ENCODE measurements around the gene GVQW3. TPM values are rescaled to one million over a fixed set of nuclear protein-coding genes. Genes with fewer than 3 reads are reported as not detected.
A peak's percentile ranks its signal among the peaks of the same experiment; 100 is the strongest.

GVQW3 gene
- total and polyA plus RNA-seq, 2 of the 13 experiments (the other 11 are each of a cell fraction or from before 2014, with no cell fraction given), result 5.0 to 5.6 TPM

DNA sequence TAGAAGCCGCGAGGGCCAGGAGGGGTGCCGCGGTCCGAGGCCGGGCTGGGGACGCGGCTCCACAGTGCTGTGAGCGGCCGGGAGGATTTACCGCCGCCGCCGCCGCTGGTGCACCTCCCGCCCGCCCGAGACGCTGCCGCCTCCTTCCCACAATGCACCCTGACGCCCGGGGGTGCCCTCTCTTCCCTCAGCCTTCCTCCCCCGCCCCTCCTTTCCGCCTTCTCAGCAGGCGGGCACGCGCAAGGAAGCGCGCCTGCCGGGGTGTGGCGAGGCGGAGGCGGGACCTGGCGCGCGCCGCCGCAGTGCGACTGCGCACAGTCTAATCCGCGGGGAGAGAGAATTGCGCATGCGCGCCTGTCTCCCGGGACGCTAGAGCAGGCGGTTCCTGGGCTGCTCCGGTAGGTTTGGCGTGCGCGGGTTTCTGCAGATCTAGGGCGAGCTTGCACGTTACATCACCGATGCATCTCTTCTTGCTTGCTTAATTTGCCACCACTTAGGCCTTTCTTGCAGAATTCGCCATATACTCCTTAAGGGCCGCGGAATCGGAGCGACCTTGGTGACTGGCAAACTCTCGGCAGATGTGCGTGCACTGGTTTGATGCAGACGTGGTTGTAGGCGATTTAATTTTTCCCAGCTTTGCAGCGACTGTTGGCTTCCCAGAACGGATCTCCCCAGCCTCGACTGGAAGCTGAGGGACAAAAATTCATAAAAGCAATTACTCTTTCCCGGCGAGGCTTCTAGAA is at the start of gene GVQW3, which contains the start of gene THAP12 (continued):
- TF ChIP-seq TBX3 (IDR thresholded peaks at IDR 0.05; ENCODE audit: borderline replicate concordance), result no peak
- TF ChIP-seq PITX1 (CRISPR knock-in tag; IDR thresholded peaks at IDR 0.05), result 0 out of 2 replicates have a peak, but pooled peaks have one; percentile 24
- no peak for TF ChIP-seq CHD2 (IDR thresholded peaks at IDR 0.05; ENCODE audit: low read depth, low read length)
- TF ChIP-seq ZNF570 (CRISPR knock-in tag; IDR thresholded peaks at IDR 0.05; ENCODE audit: borderline replicate concordance), result no peak
- TF ChIP-seq, protein P1, sequence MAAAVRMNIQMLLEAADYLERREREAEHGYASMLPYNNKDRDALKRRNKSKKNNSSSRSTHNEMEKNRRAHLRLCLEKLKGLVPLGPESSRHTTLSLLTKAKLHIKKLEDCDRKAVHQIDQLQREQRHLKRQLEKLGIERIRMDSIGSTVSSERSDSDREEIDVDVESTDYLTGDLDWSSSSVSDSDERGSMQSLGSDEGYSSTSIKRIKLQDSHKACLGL (CRISPR knock-in tag; IDR thresholded peaks at IDR 0.05), result no peak
- no peak for TF ChIP-seq ZKSCAN1 (IDR thresholded peaks at IDR 0.05; ENCODE audit: low read length)
- TF ChIP-seq ZSCAN20 (CRISPR knock-in tag; IDR thresholded peaks at IDR 0.05; ENCODE audit: borderline replicate concordance), result no peak; the same call in 1 of the 2 replicates
- TF ChIP-seq ZNF768 (CRISPR knock-in tag; IDR thresholded peaks at IDR 0.05), result no peak
- TF ChIP-seq ONECUT2 (CRISPR knock-in tag; IDR thresholded peaks at IDR 0.05), result no peak
- no peak for TF ChIP-seq ZNF766 (CRISPR knock-in tag; IDR thresholded peaks at IDR 0.05; ENCODE audit: borderline replicate concordance)
- no peak for TF ChIP-seq SP1 (IDR thresholded peaks at IDR 0.05)
- peak; percentile 79 for TF ChIP-seq SP1 (CRISPR knock-in tag; IDR thresholded peaks at IDR 0.05)
- TF ChIP-seq SRSF1 (optimal IDR thresholded peaks at IDR 0.05; ENCODE audit: low read depth, low read length), result peak; percentile 11
- no peak for TF ChIP-seq FOXM1 (CRISPR knock-in tag; IDR thresholded peaks at IDR 0.05)
- TF ChIP-seq, protein P2, sequence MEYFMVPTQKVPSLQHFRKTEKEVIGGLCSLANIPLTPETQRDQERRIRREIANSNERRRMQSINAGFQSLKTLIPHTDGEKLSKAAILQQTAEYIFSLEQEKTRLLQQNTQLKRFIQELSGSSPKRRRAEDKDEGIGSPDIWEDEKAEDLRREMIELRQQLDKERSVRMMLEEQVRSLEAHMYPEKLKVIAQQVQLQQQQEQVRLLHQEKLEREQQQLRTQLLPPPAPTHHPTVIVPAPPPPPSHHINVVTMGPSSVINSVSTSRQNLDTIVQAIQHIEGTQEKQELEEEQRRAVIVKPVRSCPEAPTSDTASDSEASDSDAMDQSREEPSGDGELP (IDR thresholded peaks at IDR 0.05; ENCODE audit: borderline replicate concordance, low read depth), result no peak
- no peak for TF ChIP-seq ZNF674 (CRISPR knock-in tag; IDR thresholded peaks at IDR 0.05; ENCODE audit: low read depth)
- TF ChIP-seq ZBTB3 (CRISPR knock-in tag; IDR thresholded peaks at IDR 0.05; ENCODE audit: borderline replicate concordance, low read depth), result no peak
- TF ChIP-seq JUN (CRISPR knock-in tag; IDR thresholded peaks at IDR 0.05), result no peak
- TF ChIP-seq, protein P3, sequence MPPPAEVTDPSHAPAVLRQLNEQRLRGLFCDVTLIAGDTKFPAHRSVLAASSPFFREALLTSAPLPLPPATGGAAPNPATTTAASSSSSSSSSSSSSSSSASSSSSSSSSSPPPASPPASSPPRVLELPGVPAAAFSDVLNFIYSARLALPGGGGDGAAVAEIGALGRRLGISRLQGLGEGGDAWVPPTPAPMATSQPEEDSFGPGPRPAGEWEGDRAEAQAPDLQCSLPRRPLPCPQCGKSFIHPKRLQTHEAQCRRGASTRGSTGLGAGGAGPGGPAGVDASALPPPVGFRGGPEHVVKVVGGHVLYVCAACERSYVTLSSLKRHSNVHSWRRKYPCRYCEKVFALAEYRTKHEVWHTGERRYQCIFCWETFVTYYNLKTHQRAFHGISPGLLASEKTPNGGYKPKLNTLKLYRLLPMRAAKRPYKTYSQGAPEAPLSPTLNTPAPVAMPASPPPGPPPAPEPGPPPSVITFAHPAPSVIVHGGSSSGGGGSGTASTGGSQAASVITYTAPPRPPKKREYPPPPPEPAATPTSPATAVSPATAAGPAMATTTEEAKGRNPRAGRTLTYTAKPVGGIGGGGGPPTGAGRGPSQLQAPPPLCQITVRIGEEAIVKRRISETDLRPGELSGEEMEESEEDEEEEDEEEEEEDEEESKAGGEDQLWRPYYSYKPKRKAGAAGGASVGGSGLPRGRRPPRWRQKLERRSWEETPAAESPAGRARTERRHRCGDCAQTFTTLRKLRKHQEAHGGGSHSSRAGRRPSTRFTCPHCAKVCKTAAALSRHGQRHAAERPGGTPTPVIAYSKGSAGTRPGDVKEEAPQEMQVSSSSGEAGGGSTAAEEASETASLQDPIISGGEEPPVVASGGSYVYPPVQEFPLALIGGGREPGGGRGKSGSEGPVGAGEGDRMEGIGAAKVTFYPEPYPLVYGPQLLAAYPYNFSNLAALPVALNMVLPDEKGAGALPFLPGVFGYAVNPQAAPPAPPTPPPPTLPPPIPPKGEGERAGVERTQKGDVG (CRISPR knock-in tag; IDR thresholded peaks at IDR 0.05; ENCODE audit: borderline replicate concordance), result no peak
- TF ChIP-seq SRSF9 (IDR thresholded peaks at IDR 0.05; ENCODE audit: borderline replicate concordance, insufficient read depth, low read depth, low read length, poor library complexity, severe bottlenecking), result no peak
- TF ChIP-seq, protein P4, sequence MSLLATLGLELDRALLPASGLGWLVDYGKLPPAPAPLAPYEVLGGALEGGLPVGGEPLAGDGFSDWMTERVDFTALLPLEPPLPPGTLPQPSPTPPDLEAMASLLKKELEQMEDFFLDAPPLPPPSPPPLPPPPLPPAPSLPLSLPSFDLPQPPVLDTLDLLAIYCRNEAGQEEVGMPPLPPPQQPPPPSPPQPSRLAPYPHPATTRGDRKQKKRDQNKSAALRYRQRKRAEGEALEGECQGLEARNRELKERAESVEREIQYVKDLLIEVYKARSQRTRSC (CRISPR knock-in tag; IDR thresholded peaks at IDR 0.05; ENCODE audit: low read depth), result no peak
- TF ChIP-seq KLF15 (CRISPR knock-in tag; IDR thresholded peaks at IDR 0.05; ENCODE audit: borderline replicate concordance), result no peak
- no peak for TF ChIP-seq WIZ (CRISPR knock-in tag; IDR thresholded peaks at IDR 0.05)
- TF ChIP-seq, protein P5, sequence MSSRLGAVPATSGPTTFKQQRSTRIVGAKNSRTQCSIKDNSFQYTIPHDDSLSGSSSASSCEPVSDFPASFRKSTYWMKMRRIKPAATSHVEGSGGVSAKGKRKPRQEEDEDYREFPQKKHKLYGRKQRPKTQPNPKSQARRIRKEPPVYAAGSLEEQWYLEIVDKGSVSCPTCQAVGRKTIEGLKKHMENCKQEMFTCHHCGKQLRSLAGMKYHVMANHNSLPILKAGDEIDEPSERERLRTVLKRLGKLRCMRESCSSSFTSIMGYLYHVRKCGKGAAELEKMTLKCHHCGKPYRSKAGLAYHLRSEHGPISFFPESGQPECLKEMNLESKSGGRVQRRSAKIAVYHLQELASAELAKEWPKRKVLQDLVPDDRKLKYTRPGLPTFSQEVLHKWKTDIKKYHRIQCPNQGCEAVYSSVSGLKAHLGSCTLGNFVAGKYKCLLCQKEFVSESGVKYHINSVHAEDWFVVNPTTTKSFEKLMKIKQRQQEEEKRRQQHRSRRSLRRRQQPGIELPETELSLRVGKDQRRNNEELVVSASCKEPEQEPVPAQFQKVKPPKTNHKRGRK (CRISPR knock-in tag; IDR thresholded peaks at IDR 0.05), result no peak
